Liver (tissue), 9 donors: ENCODE results near the gene TMEM120B. TPM values are rescaled to one million over a fixed set of nuclear protein-coding genes. Genes with fewer than 3 reads are reported as not detected.

ENCODE experiments used
- DNase-seq: peaks from one replicate; pipeline ENCODE4 v3.0.0-alpha.2; 2017; ENCODE audit warnings: low spot score
- H3K27ac ChIP-seq, 2 donors: one replicate each; pipeline ENCODE4 v1.7.0; 2013; ENCODE audit warnings: inconsistent platforms in 2 of 2, low read length in 2 of 2, control low read depth in 1 of 2, low read depth in 1 of 2, mild to moderate bottlenecking in 1 of 2
- H3K27me3 ChIP-seq, 4 donors: one replicate each; pipeline versions ENCODE4 v1.6.1 to v1.7.0; 2013; ENCODE audit warnings: low read length in 3 of 4, inconsistent platforms in 1 of 4, mild to moderate bottlenecking in 1 of 4, moderate library complexity in 1 of 4; ENCODE audit not compliant: control insufficient read depth in 4 of 4, insufficient read depth in 4 of 4
- H3K36me3 ChIP-seq, 4 donors: one replicate each; pipeline versions ENCODE4 v1.6.1 to v1.7.0; 2013; ENCODE audit warnings: low read length in 3 of 4, mild to moderate bottlenecking in 3 of 4, low read depth in 1 of 4, moderate library complexity in 1 of 4; ENCODE audit not compliant: control insufficient read depth in 4 of 4, insufficient read depth in 3 of 4
- H3K4me1 ChIP-seq, 4 donors: one replicate each; pipeline versions ENCODE4 v1.6.1 to v1.7.0; 2013; ENCODE audit warnings: low read length in 3 of 4, mild to moderate bottlenecking in 3 of 4, moderate library complexity in 1 of 4; ENCODE audit not compliant: control insufficient read depth in 4 of 4, insufficient read depth in 4 of 4
- H3K4me3 ChIP-seq, 3 donors: one replicate each; pipeline versions ENCODE4 v1.6.1 to v1.7.0; 2013; ENCODE audit warnings: low read length in 3 of 3, control low read depth in 1 of 3, low read depth in 1 of 3, mild to moderate bottlenecking in 1 of 3
- H3K9ac ChIP-seq, 2 donors: one replicate each; pipeline ENCODE4 v1.7.0; 2013; ENCODE audit warnings: low read length in 2 of 2, mild to moderate bottlenecking in 2 of 2, moderate library complexity in 2 of 2, control low read depth in 1 of 2, low read depth in 1 of 2
- H3K9me3 ChIP-seq, 4 donors: one replicate each; pipeline versions ENCODE4 v1.6.1 to v1.7.0; 2013; ENCODE audit warnings: low read length in 3 of 4; ENCODE audit not compliant: control insufficient read depth in 4 of 4
- ATF3 ChIP-seq: IDR thresholded peaks from 2 replicates; pipeline ENCODE4 v1.6.1; 2016; ENCODE audit warnings: antibody characterized with exemption
- CTCF ChIP-seq: fragments of 150-350 bp; IDR thresholded peaks from 2 replicates; pipeline ENCODE4 v1.5.1; 2017; ENCODE audit warnings: improper control_type of control experiment, low read depth, low read length; ENCODE audit not compliant: missing input control
- EGR1 ChIP-seq, 2 donors: IDR thresholded peaks; 2 replicates each; pipeline ENCODE4 v1.6.1; 2016 to 2018; ENCODE audit warnings: antibody characterized with exemption in 2 of 2, low read depth in 2 of 2
- FOXA1 ChIP-seq: IDR thresholded peaks from 2 replicates; pipeline ENCODE4 v1.6.1; 2016; ENCODE audit warnings: antibody characterized with exemption
- GABPA ChIP-seq, 2 donors: IDR thresholded peaks in 1 of 2; conservative IDR thresholded peaks in 1 of 2; 2 replicates each; pipeline ENCODE4 v1.6.1; 2016; ENCODE audit warnings: antibody characterized with exemption in 2 of 2, mild to moderate bottlenecking in 1 of 2, moderate library complexity in 1 of 2
- HNF4A ChIP-seq, 2 donors: conservative IDR thresholded peaks; 2 replicates each; pipeline ENCODE4 v1.6.1; 2016; ENCODE audit warnings: antibody characterized with exemption in 2 of 2, mild to moderate bottlenecking in 2 of 2
- HNF4G ChIP-seq: IDR thresholded peaks from 2 replicates; pipeline ENCODE4 v1.6.1; 2016; ENCODE audit warnings: antibody characterized with exemption
- JUND ChIP-seq, 2 donors: IDR thresholded peaks; 2 replicates each; pipeline ENCODE4 v1.6.1; 2016; ENCODE audit warnings: antibody characterized with exemption in 2 of 2
- MAX ChIP-seq: IDR thresholded peaks from 2 replicates; pipeline ENCODE4 v1.6.1; 2016; ENCODE audit warnings: antibody characterized with exemption
- NR2F2 ChIP-seq: IDR thresholded peaks from 2 replicates; pipeline ENCODE4 v1.6.1; 2016; ENCODE audit warnings: antibody characterized with exemption
- RAD21 ChIP-seq, 2 donors: IDR thresholded peaks; 2 replicates each; pipeline ENCODE4 v1.6.1; 2016; ENCODE audit warnings: antibody characterized with exemption in 2 of 2, mild to moderate bottlenecking in 2 of 2
- REST ChIP-seq: IDR thresholded peaks from 2 replicates; pipeline ENCODE4 v1.6.1; 2016; ENCODE audit warnings: antibody characterized with exemption, mild to moderate bottlenecking
- RXRA ChIP-seq, 2 donors: IDR thresholded peaks; 2 replicates each; pipeline ENCODE4 v1.6.1; 2017 to 2018; ENCODE audit warnings: antibody characterized with exemption in 2 of 2, mild to moderate bottlenecking in 1 of 2
- SP1 ChIP-seq: IDR thresholded peaks from 2 replicates; pipeline ENCODE4 v1.6.1; 2018; ENCODE audit warnings: antibody characterized with exemption, mild to moderate bottlenecking
- TAF1 ChIP-seq: conservative IDR thresholded peaks from 2 replicates; pipeline ENCODE4 v1.6.1; 2016; ENCODE audit warnings: antibody characterized with exemption, mild to moderate bottlenecking
- YY1 ChIP-seq: IDR thresholded peaks from 2 replicates; pipeline ENCODE4 v1.6.1; 2016; ENCODE audit warnings: antibody characterized with exemption, mild to moderate bottlenecking
- ZBTB33 ChIP-seq: IDR thresholded peaks from 2 replicates; pipeline ENCODE4 v1.6.1; 2016; ENCODE audit warnings: antibody characterized with exemption
- WGBS: extraction: QIAGEN DNeasy Blood & Tissue Kit; methylation state at CpG from one replicate; pipeline ENCODE4 v1.1.7; 2013; 5-methylcytosine and 5-hydroxymethylcytosine counted together
- polyA plus RNA-seq, 2 donors: library from polyadenylated mRNA; stranded (reverse) in 1 of 2; unstranded in 1 of 2; fragments of 200-250 nt in 1 of 2; fragments of >200 nt in 1 of 2; fragmentation: Nextera tagmentation in 1 of 2; extraction: Ambion mirVana in 1 of 2; gene quantifications; one replicate each; pipeline versions ENCODE4 v1.2.1 to v1.2.3, GENCODE V29; 2013 to 2015
- total RNA-seq, 2 donors: library from RNA; depleted of rRNA; stranded (reverse); fragments of >200 nt; gene quantifications; one replicate each; pipeline ENCODE4 v1.2.3, GENCODE V29; 2014
- donor health status: healthy.
- donor health status: healthy.
- donor health status: healthy.
- donor health status: healthy.
- donor health status: healthy.

TMEM120B gene
- total and polyA plus RNA-seq, 4 donors: 1.6 to 9.2 (median 3.4) TPM

- H3K9me3 ChIP-seq: no peaks in the 10 kb centered on the region
- H3K27ac ChIP-seq: peak overlapping the region; percentile 48 to 71
- H3K4me1 ChIP-seq: peaks cover 11 to 65% (median 48%) of the 10 kb centered on the region in 4 donors
- H3K9ac ChIP-seq: peak overlapping the region in 1 of 2 donors; percentile 13
- DNase-seq: peak; percentile 84
- TF ChIP-seq RAD21 (IDR thresholded peaks at IDR 0.05) (peak; percentile 72 to 76), NR2F2 (no peak), GABPA (IDR thresholded peaks at IDR 0.05 in 1 of 2, conservative IDR thresholded peaks at IDR 0.05 in 1 of 2) (no peak), CTCF (peak; percentile 91)
- peak overlapping the region; percentile 59 to 71 (median 69) for H3K4me3 ChIP-seq
- H3K27me3 ChIP-seq: no peaks in the 10 kb centered on the region
- peaks cover 20 to 40% (median 28%) of the 10 kb centered on the region in 4 donors for H3K36me3 ChIP-seq
- 3% methylated on average over 46 of the region's 46 CpGs for WGBS
These were observed 99.1 kb downstream of the TMEM120B start for GRCh38 chr12:121811434-121812319.

GRCh38 chr12:121812320-121812871 is 99.8 kb downstream of the TMEM120B start:
- TF ChIP-seq ATF3 (no peak), EGR1 (IDR thresholded peaks at IDR 0.05; ENCODE audit: low read depth in 2 of 2) (no peak), HNF4G (no peak), SP1 (no peak), MAX (no peak), FOXA1 (no peak), RAD21 (IDR thresholded peaks at IDR 0.05) (no peak), HNF4A (conservative IDR thresholded peaks at IDR 0.05) (no peak), JUND (IDR thresholded peaks at IDR 0.05) (no peak), RXRA (IDR thresholded peaks at IDR 0.05) (no peak), REST (no peak), YY1 (no peak), TAF1 (no peak), ZBTB33 (no peak), GABPA (IDR thresholded peaks at IDR 0.05 in 1 of 2, conservative IDR thresholded peaks at IDR 0.05 in 1 of 2) (no peak)
- peak overlapping the region in 1 of 2 donors; percentile 12 for H3K9ac ChIP-seq
- peak; percentile 83 for DNase-seq
- WGBS: 9% methylated on average over 26 of the region's 26 CpGs
- H3K27me3 ChIP-seq: no peaks in the 10 kb centered on the region
- peaks cover 25 to 47% (median 34%) of the 10 kb centered on the region in 4 donors for H3K36me3 ChIP-seq
- H3K9me3 ChIP-seq: no peaks in the 10 kb centered on the region
- H3K4me1 ChIP-seq: peaks cover 9 to 58% (median 41%) of the 10 kb centered on the region in 4 donors
- peak overlapping the region; percentile 59 to 71 (median 69) for H3K4me3 ChIP-seq
- peak overlapping the region; percentile 32 to 71 for H3K27ac ChIP-seq
